ENCODE results near the gene WDR59. TPM values are rescaled to one million over a fixed set of nuclear protein-coding genes. Genes with fewer than 3 reads are reported as not detected.

WDR59 gene
- total RNA-seq, 4 donors from 2014 or later, result 29.1 to 112 (median 42.6) TPM

- DNase-seq, result no peak
- TF ChIP-seq CTCF (IDR thresholded peaks at IDR 0.05), result no peak
- TF ChIP-seq EP300 (IDR thresholded peaks at IDR 0.05; ENCODE audit: low read depth), result no peak
- TF ChIP-seq POLR2A (IDR thresholded peaks at IDR 0.05), result no peak
- TF ChIP-seq POLR2AphosphoS5 (IDR thresholded peaks at IDR 0.05), result no peak
- Histone ChIP-seq H3K27ac (no peak overlapping the region), H3K4me3 (no peak overlapping the region), H3K4me1 (peaks cover 0 to 31% (median 13%) of the 10 kb centered on the region in 4 donors), H3K9me3 (no peaks in the 10 kb centered on the region), H3K36me3 (no peaks in the 10 kb centered on the region), H3K27me3 (no peaks in the 10 kb centered on the region)
- intact Hi-C loops (cut with DNase I; ENCODE audit: low total_unique reads) (no loop called here), in situ Hi-C loops (cut with MboI; ENCODE audit: low pct_ligation_motif_present in 1 of 4, low pct_unique_long_range_greater_than_20kb in 1 of 4, low sequenced_read_pairs in 3 of 4) (loop anchor here in 1 of 4 donors (25.0 kb wide), 1 partner anchor 400 kb away; no protein-coding TSS in a partner anchor)
- WGBS, 2 donors (ENCODE audit: low coverage in 1 of 2), result 71 to 72% methylated on average over 8 of the region's 8 CpGs
Observed at GRCh38 chr16:74987027-74987681, 2.2 kb upstream of the WDR59 start.

- no peak for TF ChIP-seq POLR2A (IDR thresholded peaks at IDR 0.05)
- no peak for DNase-seq
- no peaks in the 10 kb centered on the region for H3K27me3 ChIP-seq
- no peaks in the 10 kb centered on the region for H3K36me3 ChIP-seq
- peak overlapping the region in 3 of 4 donors; percentile 85 to 90 (median 88) for H3K27ac ChIP-seq
- intact Hi-C loops (cut with DNase I; ENCODE audit: low total_unique reads), result no loop called here
- peaks cover 0 to 19% (median 8%) of the 10 kb centered on the region in 4 donors for H3K4me1 ChIP-seq
- H3K9me3 ChIP-seq, result no peaks in the 10 kb centered on the region
- peak overlapping the region; percentile 94 to 99 (median 96) for H3K4me3 ChIP-seq
- in situ Hi-C loops (cut with MboI; ENCODE audit: low pct_ligation_motif_present in 1 of 4, low pct_unique_long_range_greater_than_20kb in 1 of 4, low sequenced_read_pairs in 3 of 4), result loop anchor here in 1 of 4 donors (25.0 kb wide), 1 partner anchor 403 kb away; no protein-coding TSS in a partner anchor
- 34 to 37% methylated on average over 7 to 13 of the region's 13 CpGs for WGBS, 2 donors (ENCODE audit: low coverage in 1 of 2)
Observed at GRCh38 chr16:74984194-74984528, 762 bp downstream of the WDR59 start.

GRCh38 chr16:74982256-74982655, 2.7 kb downstream of the WDR59 start:
- Histone ChIP-seq H3K9me3 (no peaks in the 10 kb centered on the region), H3K4me3 (no peak overlapping the region), H3K4me1 (peaks cover 0 to 19% (median 8%) of the 10 kb centered on the region in 4 donors), H3K36me3 (peaks cover 0 to 7% (median 0%) of the 10 kb centered on the region in 4 donors), H3K27me3 (no peaks in the 10 kb centered on the region), H3K27ac (no peak overlapping the region)
- TF ChIP-seq EP300 (IDR thresholded peaks at IDR 0.05; ENCODE audit: low read depth), result no peak
- no peak for TF ChIP-seq POLR2A (IDR thresholded peaks at IDR 0.05)
- TF ChIP-seq POLR2AphosphoS5 (IDR thresholded peaks at IDR 0.05), result no peak
- no peak for TF ChIP-seq CTCF (IDR thresholded peaks at IDR 0.05)
- WGBS, 2 donors (ENCODE audit: low coverage in 1 of 2), result 70 to 90% methylated on average over 1 of the region's 1 CpG
- DNase-seq, result no peak
- intact Hi-C loops (cut with DNase I; ENCODE audit: low total_unique reads) (no loop called here), in situ Hi-C loops (cut with MboI; ENCODE audit: low pct_ligation_motif_present in 1 of 4, low pct_unique_long_range_greater_than_20kb in 1 of 4, low sequenced_read_pairs in 3 of 4) (loop anchor here in 1 of 4 donors (25.0 kb wide), 1 partner anchor 405 kb away; no protein-coding TSS in a partner anchor)

- in situ Hi-C loops (cut with MboI; ENCODE audit: low pct_ligation_motif_present in 1 of 4, low pct_unique_long_range_greater_than_20kb in 1 of 4, low sequenced_read_pairs in 3 of 4), result loop anchor here in 1 of 4 donors (25.0 kb wide), 1 partner anchor 412 kb away; no protein-coding TSS in a partner anchor
- Histone ChIP-seq H3K36me3 (peaks cover 0 to 14% (median 3%) of the 10 kb centered on the region in 4 donors), H3K4me3 (no peak overlapping the region), H3K9me3 (no peaks in the 10 kb centered on the region), H3K4me1 (no peaks in the 10 kb centered on the region), H3K27me3 (no peaks in the 10 kb centered on the region), H3K27ac (no peak overlapping the region)
- no peak for DNase-seq
- no peak for TF ChIP-seq CTCF (IDR thresholded peaks at IDR 0.05)
- TF ChIP-seq POLR2AphosphoS5 (IDR thresholded peaks at IDR 0.05), result no peak
- no peak for TF ChIP-seq POLR2A (IDR thresholded peaks at IDR 0.05)
- TF ChIP-seq EP300 (IDR thresholded peaks at IDR 0.05; ENCODE audit: low read depth), result no peak
- intact Hi-C loops (cut with DNase I; ENCODE audit: low total_unique reads), result no loop called here
- WGBS, 2 donors (ENCODE audit: low coverage in 1 of 2), result 84 to 88% methylated on average over 5 of the region's 5 CpGs
Observed at GRCh38 chr16:74975591-74975990, 9.3 kb downstream of the WDR59 start.

All from transverse colon (tissue), 4 donors.